Measurements from ENCODE around the gene GTPBP2. TPM values are rescaled to one million over a fixed set of nuclear protein-coding genes. Genes with fewer than 3 reads are reported as not detected.
"Not testable (repeated sequence)": the region's sequence is repeated elsewhere in the genome, so short reads cannot be mapped to it uniquely, and the experiment has no call there.

Gene GTPBP2
- total RNA-seq, 1 experiment from 2014 or later: 59.4 TPM

DNA sequence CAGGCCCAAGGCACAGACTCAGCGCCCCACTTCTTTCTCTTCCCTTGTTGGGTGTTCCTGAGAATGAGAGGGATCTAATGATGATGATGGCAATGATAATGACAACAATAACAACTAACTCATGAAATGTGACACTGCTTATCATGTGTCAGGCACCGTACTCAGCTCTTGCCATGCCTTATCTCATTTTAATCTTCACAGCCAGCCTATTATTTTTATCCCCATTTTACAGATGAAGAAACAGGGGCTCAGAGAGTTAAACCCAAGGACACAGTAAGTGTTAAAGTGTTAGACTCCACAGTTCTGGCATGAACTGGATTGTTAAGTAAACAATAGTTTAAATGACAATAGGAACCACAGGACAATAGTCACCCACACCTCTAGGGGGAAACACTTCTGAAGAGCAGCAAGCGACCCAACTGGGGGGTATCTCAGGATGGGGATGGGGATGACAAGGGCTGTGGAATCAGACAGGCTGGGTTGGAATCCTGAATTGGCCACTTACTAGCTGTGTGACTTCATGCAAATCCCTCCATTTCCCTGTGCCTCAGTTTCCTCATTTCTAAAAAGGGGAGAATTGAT lies 28.2 kb upstream of the GTPBP2 start:
- CTCF ChIA-PET: no interaction called here
- intact Hi-C loops (cut with micrococcal nuclease; ENCODE audit: unreplicated experiment): no loop called here

GRCh38 chr6:43652822-43653221 lies 23.8 kb upstream of the GTPBP2 start:
- H3K27me3 ChIP-seq (ENCODE audit: control insufficient read depth, insufficient read depth, low read length); H3K4me1 ChIP-seq (ENCODE audit: control insufficient read depth, insufficient read depth, low read length); H3K27ac ChIP-seq (ENCODE audit: low read length); in situ Hi-C loops (cut with HindIII; ENCODE audit: low pct_unique_long_range_greater_than_20kb, low sequenced_read_pairs); BruUV-seq (replicated peaks); POLR2A ChIA-PET; DNase-seq (ENCODE audit: low read depth, low spot score); H3K36me3 ChIP-seq (ENCODE audit: control insufficient read depth, insufficient read depth, low read length); ATAC-seq; intact Hi-C loops (cut with micrococcal nuclease; ENCODE audit: unreplicated experiment); H3K9me3 ChIP-seq (ENCODE audit: control insufficient read depth, insufficient read depth, low read depth, low read length); CTCF ChIA-PET; H3K4me3 ChIP-seq (ENCODE audit: low read depth in 2 of 2, low read length in 2 of 2): not testable (repeated sequence)

More for the DNA sequence above, 28.2 kb upstream of the GTPBP2 start:
- Histone ChIP-seq H3K4me1 (ENCODE audit: control insufficient read depth, insufficient read depth, low read length) (no peaks in the 10 kb centered on the region), H3K27ac (ENCODE audit: low read length) (no peak overlapping the region), H3K36me3 (ENCODE audit: control insufficient read depth, insufficient read depth, low read length) (no peaks in the 10 kb centered on the region), H3K9me3 (ENCODE audit: control insufficient read depth, insufficient read depth, low read depth, low read length) (no peaks in the 10 kb centered on the region), H3K4me3 (ENCODE audit: low read depth in 2 of 2, low read length in 2 of 2) (no peak overlapping the region), H3K27me3 (ENCODE audit: control insufficient read depth, insufficient read depth, low read length) (no peaks in the 10 kb centered on the region)
- POLR2A ChIA-PET: no interaction called here
- in situ Hi-C loops (cut with HindIII; ENCODE audit: low pct_unique_long_range_greater_than_20kb, low sequenced_read_pairs): no loop called here
- ATAC-seq: no peak
- no TSS peak for BruUV-seq (replicated peaks)
- no peak for DNase-seq (ENCODE audit: low read depth, low spot score)
- TF ChIP-seq CTCF (IDR thresholded peaks at IDR 0.05) (no peak), POLR2AphosphoS5 (IDR thresholded peaks at IDR 0.05; ENCODE audit: low read depth, low read length) (no peak), SIN3A (IDR thresholded peaks at IDR 0.05; ENCODE audit: borderline replicate concordance, insufficient read depth, low read depth, low read length) (no peak), REST (IDR thresholded peaks at IDR 0.05; ENCODE audit: insufficient read depth in 1 of 2, low read depth in 2 of 2, low read length in 1 of 2) (no peak), TCF7L2 (IDR thresholded peaks at IDR 0.05; ENCODE audit: low read depth, low read length) (no peak)

DNA sequence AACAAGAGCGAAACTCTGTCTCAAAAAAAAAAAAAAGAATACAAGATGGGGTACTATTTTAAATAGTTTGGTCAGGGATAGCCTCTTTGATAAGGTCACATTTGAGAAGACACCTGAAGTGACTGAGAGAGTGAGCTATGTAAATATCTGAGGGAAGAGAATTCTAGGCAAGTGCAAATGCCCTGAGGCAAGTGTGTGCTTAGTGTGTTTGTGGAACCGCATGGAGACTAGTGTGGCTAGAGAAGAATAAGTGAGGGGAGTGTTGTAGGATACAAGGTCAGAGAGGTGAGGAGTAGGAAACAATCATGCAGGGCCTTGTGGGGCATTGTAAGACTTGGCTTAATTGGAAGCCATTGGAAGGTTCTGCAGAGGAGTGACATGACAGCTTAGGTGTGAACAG lies 19.2 kb upstream of the GTPBP2 start:
- no peak overlapping the region for H3K4me3 ChIP-seq (ENCODE audit: low read depth in 2 of 2, low read length in 2 of 2)
- H3K36me3 ChIP-seq (ENCODE audit: control insufficient read depth, insufficient read depth, low read length): no peaks in the 10 kb centered on the region
- DNase-seq (ENCODE audit: low read depth, low spot score): no peak
- no TSS peak for BruUV-seq (replicated peaks)
- in situ Hi-C loops (cut with HindIII; ENCODE audit: low pct_unique_long_range_greater_than_20kb, low sequenced_read_pairs): no loop called here
- no peaks in the 10 kb centered on the region for H3K27me3 ChIP-seq (ENCODE audit: control insufficient read depth, insufficient read depth, low read length)
- CTCF ChIA-PET: no interaction called here
- H3K4me1 ChIP-seq (ENCODE audit: control insufficient read depth, insufficient read depth, low read length): peaks cover 2% of the 10 kb centered on the region; the same call in 1 of the 2 replicates
- POLR2A ChIA-PET: no interaction called here
- ATAC-seq: no peak
- TF ChIP-seq CTCF (IDR thresholded peaks at IDR 0.05) (no peak), REST (IDR thresholded peaks at IDR 0.05; ENCODE audit: insufficient read depth in 1 of 2, low read depth in 2 of 2, low read length in 1 of 2) (no peak), POLR2AphosphoS5 (IDR thresholded peaks at IDR 0.05; ENCODE audit: low read depth, low read length) (no peak), TCF7L2 (IDR thresholded peaks at IDR 0.05; ENCODE audit: low read depth, low read length) (no peak)
- H3K9me3 ChIP-seq (ENCODE audit: control insufficient read depth, insufficient read depth, low read depth, low read length): no peaks in the 10 kb centered on the region
- H3K27ac ChIP-seq (ENCODE audit: low read length): no peak overlapping the region
- intact Hi-C loops (cut with micrococcal nuclease; ENCODE audit: unreplicated experiment): no loop called here
